Stimulated activated CD4-positive, alpha-beta T cell treated with anti-CD3 and anti-CD28 coated beads, Interleukin-1b, Interleukin-23, amount 100 ng/mL, for 48 hours (primary cell): ENCODE data around the gene SHANK1.
"Not testable (repeated sequence)": the region's sequence is repeated elsewhere in the genome, so short reads cannot be mapped to it uniquely, and the experiment has no call there.

ENCODE experiments used
- DNase-seq: peaks from one replicate; pipeline ENCODE4 v3.0.0-alpha.2; 2020

Gene SHANK1

DNA sequence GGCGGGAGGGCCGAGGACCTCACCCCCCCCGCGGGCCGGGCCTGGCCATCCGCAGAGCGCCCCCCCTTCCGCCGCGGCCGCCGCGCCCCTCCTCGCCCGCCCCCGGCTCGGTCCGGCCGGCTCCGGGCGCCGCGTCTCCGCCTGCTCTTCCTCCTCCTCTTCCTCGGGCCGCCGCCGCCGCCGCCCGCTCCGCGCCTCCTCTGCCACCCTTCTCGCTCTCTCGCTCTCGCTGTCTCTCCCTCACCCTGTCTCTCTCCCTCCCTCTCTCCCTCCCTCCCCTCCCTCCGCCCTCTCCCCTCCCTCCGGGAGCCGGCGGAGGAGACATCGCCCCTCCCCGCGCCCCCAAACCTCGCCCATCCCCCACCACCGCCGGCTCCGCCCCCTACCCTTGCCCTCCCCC, at the start of gene SHANK1:
TSS of gene SHANK1 (minus strand) at position 237 of the 400 bp plus-strand sequence. CDS start 2,883 bp downstream, outside the sequence.
- DNase-seq, result no peak

DNA sequence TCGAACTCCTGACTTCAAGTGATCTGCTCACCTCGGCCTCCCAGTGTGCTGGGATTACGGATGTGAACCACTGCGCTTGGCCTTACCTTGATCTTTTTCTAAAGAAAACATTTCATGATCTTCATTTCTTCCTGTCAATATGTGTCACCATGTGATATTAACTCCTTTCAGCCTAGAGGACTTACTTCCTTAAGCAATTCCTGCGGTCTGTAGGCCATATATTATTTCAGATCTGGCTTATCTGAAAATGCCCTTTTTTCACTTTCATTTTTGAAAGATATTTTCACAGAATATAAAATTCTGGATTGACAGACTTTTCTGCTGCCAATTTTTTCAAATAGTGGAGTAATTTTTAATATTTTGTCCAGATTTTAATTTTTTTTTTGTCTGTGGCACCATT, 48.7 kb upstream of the SHANK1 start:
- DNase-seq, result no peak

GRCh38 chr19:50767263-50767662, 47.7 kb upstream of the SHANK1 start:
- DNase-seq, result not testable (repeated sequence)

DNA sequence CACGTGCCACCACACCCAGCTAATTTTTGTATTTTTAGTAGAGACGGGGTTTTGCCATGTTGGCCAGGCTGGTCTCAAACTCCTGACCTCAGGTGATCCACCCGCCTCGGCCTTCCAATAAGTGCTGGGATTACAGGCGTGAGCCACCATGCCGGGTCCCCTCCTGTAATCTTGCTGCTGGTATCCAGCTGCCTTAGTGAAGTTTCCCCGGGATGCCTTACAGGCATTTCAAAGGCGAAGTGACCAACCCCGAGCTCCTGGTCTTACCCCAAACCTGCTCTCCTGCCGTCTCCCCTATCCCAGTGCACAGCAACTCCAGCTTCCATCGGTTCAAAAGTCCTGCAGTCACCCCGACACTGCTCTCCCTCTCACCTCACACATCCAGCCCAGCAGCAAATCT, 47.1 kb upstream of the SHANK1 start:
- DNase-seq, result not testable (repeated sequence)

GRCh38 chr19:50764409-50764808, 44.8 kb upstream of the SHANK1 start:
- DNase-seq, result no peak

- not testable (repeated sequence) for DNase-seq
Observed at GRCh38 chr19:50763521-50763920, 43.9 kb upstream of the SHANK1 start.

GRCh38 chr19:50761501-50761900, 41.9 kb upstream of the SHANK1 start:
- not testable (repeated sequence) for DNase-seq

DNA sequence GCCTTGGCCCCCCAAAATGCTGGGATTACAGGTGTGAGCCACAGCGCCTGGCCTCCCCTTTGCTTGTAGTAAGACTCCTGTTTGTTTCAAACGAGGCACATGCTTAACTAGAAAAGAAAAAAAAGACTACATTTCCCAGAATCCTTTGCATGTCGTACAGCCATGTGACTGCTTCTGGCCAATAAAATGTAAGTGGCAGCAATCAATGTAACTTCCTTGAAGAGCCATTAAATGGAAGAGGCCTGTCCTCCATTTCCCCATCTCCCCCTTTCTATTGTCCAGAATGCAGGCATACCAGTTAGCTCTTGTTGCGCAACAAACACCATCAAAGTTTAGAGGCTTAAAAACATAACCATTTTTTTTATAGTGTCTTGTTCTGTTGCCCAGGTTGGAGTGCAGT, 40.3 kb upstream of the SHANK1 start:
- DNase-seq, result no peak

GRCh38 chr19:50759076-50759475, 39.5 kb upstream of the SHANK1 start:
- not testable (repeated sequence) for DNase-seq

GRCh38 chr19:50757624-50758023, 38.0 kb upstream of the SHANK1 start:
- DNase-seq, result not testable (repeated sequence)

DNA sequence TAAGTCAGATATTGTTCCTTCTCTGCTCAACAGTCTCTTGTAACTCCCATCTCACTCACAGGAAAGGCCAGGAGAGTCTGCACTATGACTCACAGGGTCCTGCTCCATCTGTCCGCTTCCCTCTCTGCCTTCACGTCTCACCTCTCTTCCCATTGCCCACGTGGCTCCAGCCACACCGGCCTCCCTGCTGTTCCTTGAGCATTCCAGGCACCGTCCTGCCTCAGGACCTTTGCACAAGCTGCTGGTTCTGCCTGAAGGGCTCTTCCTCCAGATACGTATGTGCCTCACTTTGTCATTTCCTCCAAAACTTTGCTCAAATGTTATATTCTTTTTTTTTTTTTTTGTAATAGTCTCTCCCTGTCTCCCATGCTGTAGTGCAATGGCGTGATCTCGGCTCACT, 36.6 kb upstream of the SHANK1 start:
- DNase-seq, result not testable (repeated sequence)

GRCh38 chr19:50753879-50754278, 34.3 kb upstream of the SHANK1 start:
- no peak for DNase-seq

- DNase-seq, result no peak
Observed at GRCh38 chr19:50750010-50750409, 30.4 kb upstream of the SHANK1 start.

- no peak for DNase-seq
Observed at GRCh38 chr19:50749490-50749889, 29.9 kb upstream of the SHANK1 start.

GRCh38 chr19:50747141-50747540, 27.5 kb upstream of the SHANK1 start:
- DNase-seq, result not testable (repeated sequence)

DNA sequence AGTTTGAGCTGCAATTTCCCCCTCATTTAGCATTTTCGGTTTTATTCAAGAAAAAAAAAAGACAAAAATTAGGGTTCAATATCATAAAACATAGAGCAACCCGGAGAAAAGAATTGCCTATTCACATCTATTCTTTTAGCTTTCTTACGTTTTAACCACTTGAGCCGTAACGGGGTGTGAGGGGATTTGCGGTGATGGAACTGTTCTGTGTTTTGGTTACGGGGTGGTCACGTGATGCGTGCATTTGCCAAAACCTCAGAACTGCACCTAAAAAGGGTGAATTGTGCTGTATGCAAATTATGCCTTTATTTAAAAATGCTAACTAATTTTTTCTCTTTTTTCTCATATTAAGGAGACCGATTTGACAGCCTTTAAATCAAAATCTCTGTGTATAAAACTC, 25.6 kb upstream of the SHANK1 start:
- DNase-seq, result no peak

- DNase-seq, result no peak
Observed at GRCh38 chr19:50743537-50743936, 23.9 kb upstream of the SHANK1 start.

DNA sequence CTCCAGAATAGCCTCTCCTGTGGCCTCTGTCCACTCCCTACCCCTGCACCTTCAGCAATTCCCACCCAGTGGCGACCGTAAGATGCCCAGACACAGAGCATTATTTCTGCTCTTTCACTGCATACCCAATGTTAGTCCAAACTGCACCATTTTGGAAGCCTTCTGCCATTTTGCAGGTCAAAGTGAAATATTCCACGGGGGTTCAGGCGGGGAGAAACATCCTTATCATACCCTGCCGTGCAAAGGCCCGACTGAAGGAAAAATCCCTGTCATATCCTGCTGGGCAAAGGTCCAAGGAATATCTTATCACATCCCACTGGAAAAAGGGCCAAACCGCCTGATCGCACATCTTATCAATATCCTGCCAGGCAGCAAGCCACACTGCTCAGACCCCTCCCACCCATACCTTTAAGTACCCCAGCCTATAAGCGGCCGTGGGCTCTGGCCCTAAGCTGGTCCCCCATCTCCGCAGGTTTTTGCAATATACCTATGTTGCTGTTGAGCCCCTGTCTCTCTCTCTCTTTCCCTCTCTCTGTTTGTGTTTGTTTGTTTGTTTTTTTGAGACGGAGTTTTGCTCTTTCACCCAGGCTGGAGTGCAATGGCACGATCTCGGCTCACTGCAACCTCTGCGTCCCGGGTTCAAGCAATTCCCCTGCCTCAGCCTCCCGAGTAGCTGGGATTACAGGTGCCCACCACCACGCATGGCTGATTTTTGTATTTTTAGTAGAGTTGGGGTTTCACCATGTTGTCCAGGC, 21.8 kb upstream of the SHANK1 start:
- no peak for DNase-seq

DNA sequence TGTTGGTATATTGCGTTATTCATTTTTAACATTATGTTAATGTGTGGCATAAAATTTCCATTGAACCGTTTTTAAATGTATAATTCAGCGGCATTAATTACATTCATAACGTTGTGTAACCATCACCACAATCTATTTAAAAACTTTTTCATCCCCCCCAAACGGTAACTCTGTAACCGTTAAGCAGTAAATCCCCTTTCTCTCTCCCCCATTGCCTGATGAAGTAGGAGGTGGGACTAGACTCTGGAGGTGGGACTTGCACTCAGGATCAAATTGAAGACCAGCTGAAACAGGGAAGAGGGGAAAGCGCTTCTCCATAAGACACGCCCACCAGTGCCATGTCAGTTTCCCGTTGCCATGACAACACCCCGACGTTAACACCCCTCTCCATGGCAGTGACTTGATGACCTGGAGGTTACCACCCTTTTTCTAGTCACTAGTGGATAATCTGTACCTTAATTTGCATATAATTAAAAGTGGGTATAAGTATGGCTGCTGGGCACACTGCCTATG, 20.4 kb upstream of the SHANK1 start:
- no peak for DNase-seq

GRCh38 chr19:50739132-50739913, 19.7 kb upstream of the SHANK1 start:
- DNase-seq, result no peak

- DNase-seq, result no peak
Observed at GRCh38 chr19:50736338-50736737, 16.7 kb upstream of the SHANK1 start.

- DNase-seq, result no peak
Observed at GRCh38 chr19:50735869-50736268, 16.3 kb upstream of the SHANK1 start.

GRCh38 chr19:50729894-50730293, 10.3 kb upstream of the SHANK1 start:
- no peak for DNase-seq
